IPS DF 4.7 (cell line): Measurements from ENCODE around the gene FAM229A.

Experiments
- DNase-seq: peaks from one replicate; pipeline ENCODE4 v3.0.0-alpha.2; 2013; ENCODE audit warnings: low spot score; ENCODE audit errors: extremely low read depth

Gene FAM229A

DNA sequence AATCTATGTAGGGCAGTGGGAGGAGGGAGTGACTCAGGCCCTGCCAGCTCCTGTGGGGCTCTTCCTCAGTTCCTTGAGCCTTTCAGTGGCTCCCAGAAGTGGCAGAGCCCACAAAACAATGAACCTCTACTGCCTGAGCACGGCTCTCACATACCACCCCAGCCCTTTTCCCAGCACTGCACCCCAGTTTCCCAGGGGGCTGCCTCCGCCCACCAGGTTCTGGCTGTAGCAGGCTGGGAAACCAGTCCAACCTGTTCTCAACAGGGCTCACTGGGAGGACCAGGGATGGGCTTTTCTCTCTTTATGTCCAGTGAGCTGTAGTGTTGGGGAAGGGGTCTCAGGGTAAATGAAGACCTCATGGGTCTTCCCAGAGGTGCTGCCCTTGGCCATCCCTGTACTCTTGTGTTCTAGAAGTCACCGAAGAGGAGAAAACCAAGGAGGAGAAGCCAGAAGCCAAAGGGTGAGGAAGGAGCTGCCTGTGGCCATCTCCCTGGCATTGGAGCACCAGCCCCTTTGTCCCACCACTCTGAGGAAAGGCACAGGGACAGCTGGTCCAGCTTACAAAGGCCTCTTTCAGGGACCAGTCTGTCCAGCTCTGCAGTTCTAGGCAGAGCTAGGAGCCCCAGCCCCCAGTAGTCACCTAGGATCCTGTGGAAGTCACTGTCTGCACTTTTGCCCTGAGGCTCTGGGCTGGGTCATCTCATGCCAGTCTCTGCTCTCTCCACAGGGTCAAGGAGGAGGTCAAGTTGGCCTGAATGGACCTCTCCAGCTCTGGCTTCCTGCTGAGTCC, 29.8 kb downstream of the FAM229A start:
- no peak for DNase-seq

DNA sequence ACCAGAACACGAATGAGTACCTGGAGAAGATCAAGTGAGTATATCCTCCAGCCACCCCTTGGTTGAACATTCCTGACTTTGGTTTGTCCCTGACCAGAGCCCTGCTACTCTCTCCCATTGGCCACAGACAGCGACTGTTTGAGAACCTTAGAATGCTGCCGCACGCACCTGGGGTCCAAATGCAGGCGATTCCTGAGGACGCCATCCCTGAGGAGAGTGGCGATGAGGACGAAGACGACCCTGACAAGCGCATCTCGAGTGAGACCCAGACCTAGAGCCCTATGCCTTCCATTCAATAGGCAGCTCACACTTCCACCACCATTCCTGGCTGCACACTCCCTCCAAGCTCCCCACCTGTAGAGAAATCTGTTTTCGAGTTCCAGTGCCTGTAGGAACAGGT, 30.7 kb downstream of the FAM229A start:
- no peak for DNase-seq

DNA sequence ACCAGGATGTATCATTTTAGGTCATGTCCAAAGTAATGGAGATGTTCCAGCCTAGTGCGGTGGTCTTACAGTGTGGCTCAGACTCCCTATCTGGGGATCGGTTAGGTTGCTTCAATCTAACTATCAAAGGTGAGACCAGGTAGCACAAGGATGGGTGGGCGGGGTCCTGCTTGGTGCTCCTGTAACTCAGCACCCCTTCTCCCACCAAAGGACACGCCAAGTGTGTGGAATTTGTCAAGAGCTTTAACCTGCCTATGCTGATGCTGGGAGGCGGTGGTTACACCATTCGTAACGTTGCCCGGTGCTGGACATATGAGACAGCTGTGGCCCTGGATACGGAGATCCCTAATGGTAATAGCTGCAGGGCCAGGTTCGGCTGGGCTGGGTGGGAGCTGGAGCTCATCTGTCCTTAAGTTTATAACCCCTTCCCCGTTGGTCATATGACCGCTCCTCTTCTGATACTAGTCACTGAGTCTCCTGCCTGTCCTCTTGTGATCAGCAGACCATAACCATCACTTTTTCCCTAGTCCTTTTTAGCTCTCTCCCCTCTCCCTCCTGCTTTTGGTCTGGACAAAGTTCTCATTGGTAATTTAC, 31.6 kb downstream of the FAM229A start:
- no peak for DNase-seq

DNA sequence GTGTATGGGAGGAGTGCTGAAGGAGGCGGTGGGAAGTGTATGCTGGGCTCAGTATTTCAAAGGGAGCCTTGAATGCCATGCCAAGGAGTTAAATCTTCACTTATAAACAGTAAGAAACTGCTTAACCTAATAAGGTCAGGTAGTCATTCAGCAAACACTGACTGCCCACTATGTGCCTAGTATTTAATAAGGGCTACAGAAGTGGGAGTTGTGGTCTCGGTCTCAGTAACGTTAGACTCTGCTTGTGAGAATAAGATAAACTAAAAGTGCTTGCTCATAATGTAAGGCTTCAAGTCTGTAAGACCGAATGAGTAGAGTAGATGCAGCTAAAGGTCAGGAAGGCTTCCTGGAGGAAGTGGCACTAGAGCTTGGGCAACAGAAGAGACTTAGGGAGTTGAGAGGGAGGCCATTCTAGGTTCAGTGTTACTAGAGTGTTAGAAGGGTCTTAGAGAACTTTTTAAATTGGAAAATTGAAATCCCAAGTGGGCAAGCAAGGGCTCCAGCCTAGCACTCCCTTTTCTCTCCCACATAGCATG, 32.3 kb downstream of the FAM229A start:
- no peak for DNase-seq

DNA sequence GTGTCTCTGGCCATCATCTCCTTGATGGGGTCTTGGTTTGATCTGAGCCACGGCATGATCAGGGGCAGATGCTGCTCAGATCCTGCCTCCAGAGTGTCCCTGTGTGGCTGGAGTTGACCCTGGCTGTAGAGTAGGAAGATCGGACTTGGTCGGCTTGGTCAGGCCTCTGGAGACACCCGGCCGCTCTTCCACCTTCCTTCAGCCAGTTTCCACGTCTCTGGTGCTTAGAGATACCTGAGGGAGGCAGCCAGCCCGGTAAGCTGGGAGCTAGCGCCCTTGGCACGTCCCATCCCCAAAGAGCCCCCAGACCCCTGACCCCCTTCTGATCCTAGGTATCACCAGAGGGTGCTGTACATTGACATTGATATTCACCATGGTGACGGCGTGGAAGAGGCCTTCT, 35.1 kb downstream of the FAM229A start:
- no peak for DNase-seq

DNA sequence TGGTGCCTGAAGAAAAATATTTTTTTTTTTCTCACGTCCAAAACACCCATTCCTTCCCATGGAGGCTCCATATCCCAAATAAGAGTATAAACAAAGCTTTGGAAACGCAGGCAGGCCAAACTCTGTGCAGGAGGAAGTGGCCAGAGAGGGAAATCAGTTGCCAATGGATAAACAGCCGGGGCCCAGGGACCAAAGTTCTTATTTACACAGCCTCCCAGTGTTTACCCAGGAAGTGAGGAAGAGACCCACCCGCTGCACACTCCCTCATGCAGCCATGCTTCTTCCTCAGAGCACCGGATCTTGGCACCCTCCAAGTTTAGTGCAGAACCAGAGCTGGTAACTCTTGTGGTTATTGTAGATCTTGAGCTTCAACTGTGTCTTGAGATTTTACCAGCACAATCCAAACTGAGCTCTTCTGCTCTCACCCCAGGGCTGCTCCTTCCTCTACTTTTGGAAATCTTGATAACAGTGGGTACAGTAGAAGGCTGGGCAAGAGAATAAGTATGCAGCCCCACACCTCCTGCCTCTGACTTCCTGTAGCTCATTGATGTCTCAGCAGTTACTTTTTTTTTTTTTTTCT, 40.5 kb downstream of the FAM229A start:
- DNase-seq = no peak

DNA sequence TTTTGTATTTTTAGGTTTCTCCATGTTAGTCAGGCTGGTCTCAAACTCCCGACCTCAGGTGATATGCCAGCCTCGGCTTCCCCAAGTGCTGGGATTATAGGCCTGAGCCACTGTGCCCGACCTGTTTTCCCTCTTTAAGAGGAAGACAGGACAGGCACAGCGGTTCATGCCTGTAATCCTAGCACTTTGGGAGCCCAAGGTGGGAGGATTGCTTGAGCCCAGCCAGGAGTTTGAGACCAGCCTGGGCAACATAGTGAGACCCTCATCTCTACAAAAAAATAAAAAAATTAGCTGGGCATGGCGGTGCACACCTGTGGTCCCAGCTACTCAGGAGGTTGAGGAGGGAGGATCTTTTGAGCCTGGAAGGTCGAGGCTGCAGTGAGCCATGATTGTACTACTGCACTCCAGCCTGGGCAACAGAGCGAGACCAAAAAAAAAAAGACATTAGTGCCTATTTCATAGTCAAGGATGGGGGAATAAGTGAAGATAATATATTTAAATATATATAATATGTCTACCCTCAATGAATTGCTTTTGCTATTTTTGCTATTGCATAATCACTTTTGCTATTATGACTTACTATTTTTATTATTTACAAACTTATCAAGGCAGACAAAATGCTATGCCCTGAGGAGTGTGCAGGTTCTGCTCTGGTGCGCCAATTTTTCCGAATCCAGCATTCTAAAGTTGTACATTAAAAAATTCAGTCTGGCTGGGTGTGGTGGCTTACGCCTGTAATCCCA, 44.0 kb downstream of the FAM229A start:
- no peak for DNase-seq

DNA sequence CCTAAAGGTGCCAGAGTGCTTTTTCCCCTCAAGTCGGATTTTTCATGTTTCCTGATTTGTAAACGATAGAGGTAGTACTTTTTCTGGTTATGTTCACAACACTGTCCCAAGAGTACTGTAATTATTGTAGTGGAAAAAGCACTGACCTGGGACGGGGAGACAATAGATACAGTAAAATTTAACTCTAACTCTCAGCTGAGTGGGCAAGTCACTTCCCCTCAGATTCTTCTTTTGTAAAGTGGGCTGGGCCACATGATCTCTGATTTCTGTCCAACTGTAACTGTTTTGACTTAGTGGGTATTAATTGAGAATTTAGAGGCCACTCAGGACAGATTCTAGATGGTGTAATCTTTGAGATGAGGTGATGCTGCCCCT, 45.4 kb downstream of the FAM229A start:
- DNase-seq = no peak

DNA sequence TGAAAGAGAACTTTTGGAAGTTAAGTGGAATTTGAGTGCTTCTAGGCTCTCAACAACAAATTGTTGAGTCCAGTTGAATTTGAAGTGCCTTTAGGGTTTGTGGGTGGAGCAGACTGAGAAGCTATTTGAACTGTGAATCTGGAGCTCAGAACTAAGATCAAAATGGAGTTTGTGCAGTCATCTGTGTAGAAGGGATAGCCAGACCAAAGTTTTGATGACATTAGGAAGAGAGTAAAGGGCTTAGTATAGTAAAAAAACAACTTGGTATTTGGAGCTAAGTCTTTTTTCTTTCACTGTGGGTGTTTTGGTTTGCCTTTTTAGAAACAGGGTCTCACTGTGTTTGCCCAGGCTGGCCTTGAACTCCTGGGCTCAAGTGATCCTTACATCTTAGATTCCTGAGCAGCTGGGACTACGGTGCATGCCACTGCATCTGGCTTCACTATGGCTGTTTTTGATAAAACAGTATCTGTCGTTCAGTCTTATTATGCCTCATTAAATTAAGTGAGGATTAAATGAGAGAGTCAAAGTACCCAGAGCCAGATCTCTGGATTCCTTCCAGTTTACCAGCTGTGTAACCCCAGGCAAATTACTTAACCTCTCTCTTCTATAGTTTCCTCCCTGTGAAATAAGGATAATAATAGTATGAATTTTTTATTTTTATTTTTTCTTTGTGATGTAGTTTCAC, 50.4 kb downstream of the FAM229A start:
- DNase-seq = no peak
